Stimulated activated CD8-positive, alpha-beta memory T cell treated with anti-CD3 and anti-CD28 coated beads, Interleukin-7, amount 100 ng/mL, for 1 hour (primary cell): Measurements from ENCODE around the gene TOMM7.
A peak's percentile ranks its signal among the peaks of the same experiment; 100 is the strongest.
"Not testable (repeated sequence)": the region's sequence is repeated elsewhere in the genome, so short reads cannot be mapped to it uniquely, and the experiment has no call there.

Source experiments
- DNase-seq, 2 donors: peaks; one replicate each; pipeline ENCODE4 v3.0.0-alpha.2; 2020; ENCODE audit warnings: low read depth in 2 of 2

Gene TOMM7

GRCh38 chr7:22784346-22784745 is 38.3 kb downstream of the TOMM7 start:
- no peak for DNase-seq

GRCh38 chr7:22783421-22783820 is 39.2 kb downstream of the TOMM7 start:
- DNase-seq, result no peak

- peak; percentile 20 to 41 for DNase-seq
Measured at GRCh38 chr7:22782616-22783232, 39.9 kb downstream of the TOMM7 start.

GRCh38 chr7:22781230-22781711 is 41.4 kb downstream of the TOMM7 start:
- no peak for DNase-seq

- not testable (repeated sequence) for DNase-seq
Measured at GRCh38 chr7:22779730-22780323, 42.8 kb downstream of the TOMM7 start.

- DNase-seq, result no peak
Measured at GRCh38 chr7:22776964-22777363, 45.7 kb downstream of the TOMM7 start.

- no peak for DNase-seq
Measured at GRCh38 chr7:22772885-22773284, 49.8 kb downstream of the TOMM7 start.

- DNase-seq, result no peak
Measured at GRCh38 chr7:22771872-22772228, 50.8 kb downstream of the TOMM7 start.

GRCh38 chr7:22771194-22771871 is 51.3 kb downstream of the TOMM7 start:
- no peak for DNase-seq

- no peak for DNase-seq
Measured at GRCh38 chr7:22765609-22766008, 57.0 kb downstream of the TOMM7 start.
